SK-N-SH treated with all-trans-retinoic acid at 6 μM for 48 hours (cell line): Measurements from ENCODE around the gene REEP2.
A peak's percentile ranks its signal among the peaks of the same experiment; 100 is the strongest.

Experiments used
- ARNTL ChIP-seq: fragments of 450-650 bp; formaldehyde crosslinking; IDR thresholded peaks from 2 replicates; pipeline ENCODE4 v1.5.0; 2020; ENCODE audit warnings: low read depth, mild to moderate bottlenecking, moderate library complexity, borderline replicate concordance
- CSDC2 ChIP-seq: fragments of 250-450 bp; sonication (Bioruptor Pico); IDR thresholded peaks from 2 replicates; pipeline ENCODE4 v1.5.0; 2020; ENCODE audit warnings: mild to moderate bottlenecking, moderate library complexity
- ESRRG ChIP-seq: fragments of 250-450 bp; sonication (Bioruptor Pico); IDR thresholded peaks from 2 replicates; pipeline ENCODE4 v1.6.1; 2021; ENCODE audit warnings: mild to moderate bottlenecking
- ISL1 ChIP-seq: fragments of 250-450 bp; sonication (Bioruptor Pico); IDR thresholded peaks from 2 replicates; pipeline ENCODE4 v2.1.2; 2022; ENCODE audit warnings: mild to moderate bottlenecking, moderate library complexity
- PATZ1 ChIP-seq: fragments of 250-450 bp; sonication (Bioruptor Pico); IDR thresholded peaks from 2 replicates; pipeline ENCODE4 v1.8.0; 2020; ENCODE audit warnings: mild to moderate bottlenecking, moderate library complexity, borderline replicate concordance
- PPARA ChIP-seq: fragments of 250-450 bp; sonication (Bioruptor Pico); IDR thresholded peaks from 2 replicates; pipeline ENCODE4 v1.5.0; 2020; ENCODE audit warnings: mild to moderate bottlenecking, borderline replicate concordance
- RARB ChIP-seq: fragments of 250-450 bp; sonication (Bioruptor Pico); IDR thresholded peaks from 2 replicates; pipeline ENCODE4 v1.8.0; 2021; ENCODE audit warnings: mild to moderate bottlenecking, moderate library complexity
- TCF4 ChIP-seq: fragments of 250-450 bp; sonication (Bioruptor Pico); IDR thresholded peaks from 2 replicates; pipeline ENCODE4 v1.8.0; 2021; ENCODE audit warnings: mild to moderate bottlenecking, moderate library complexity, borderline replicate concordance
- TOX ChIP-seq: fragments of 250-450 bp; sonication (Bioruptor Pico); IDR thresholded peaks from 2 replicates; pipeline ENCODE4 v1.8.0; 2021; ENCODE audit warnings: mild to moderate bottlenecking, moderate library complexity, borderline replicate concordance
- ZC3H10 ChIP-seq: fragments of 250-450 bp; sonication (Bioruptor Pico); IDR thresholded peaks from 2 replicates; pipeline ENCODE4 v1.5.1; 2021; ENCODE audit warnings: mild to moderate bottlenecking, moderate library complexity
- ZNF565 ChIP-seq: fragments of 450-650 bp; formaldehyde crosslinking; conservative IDR thresholded peaks from 2 replicates; pipeline ENCODE4 v1.5.0; 2020; ENCODE audit warnings: low read depth, mild to moderate bottlenecking, moderate library complexity
- ZNF70 ChIP-seq: fragments of 450-650 bp; formaldehyde crosslinking; IDR thresholded peaks from 2 replicates; pipeline ENCODE4 v1.5.0; 2020; ENCODE audit warnings: mild to moderate bottlenecking, moderate library complexity
- ZNF8 ChIP-seq: fragments of 450-650 bp; formaldehyde crosslinking; IDR thresholded peaks from 2 replicates; pipeline ENCODE4 v1.5.0; 2020; ENCODE audit warnings: mild to moderate bottlenecking, moderate library complexity

DNA sequence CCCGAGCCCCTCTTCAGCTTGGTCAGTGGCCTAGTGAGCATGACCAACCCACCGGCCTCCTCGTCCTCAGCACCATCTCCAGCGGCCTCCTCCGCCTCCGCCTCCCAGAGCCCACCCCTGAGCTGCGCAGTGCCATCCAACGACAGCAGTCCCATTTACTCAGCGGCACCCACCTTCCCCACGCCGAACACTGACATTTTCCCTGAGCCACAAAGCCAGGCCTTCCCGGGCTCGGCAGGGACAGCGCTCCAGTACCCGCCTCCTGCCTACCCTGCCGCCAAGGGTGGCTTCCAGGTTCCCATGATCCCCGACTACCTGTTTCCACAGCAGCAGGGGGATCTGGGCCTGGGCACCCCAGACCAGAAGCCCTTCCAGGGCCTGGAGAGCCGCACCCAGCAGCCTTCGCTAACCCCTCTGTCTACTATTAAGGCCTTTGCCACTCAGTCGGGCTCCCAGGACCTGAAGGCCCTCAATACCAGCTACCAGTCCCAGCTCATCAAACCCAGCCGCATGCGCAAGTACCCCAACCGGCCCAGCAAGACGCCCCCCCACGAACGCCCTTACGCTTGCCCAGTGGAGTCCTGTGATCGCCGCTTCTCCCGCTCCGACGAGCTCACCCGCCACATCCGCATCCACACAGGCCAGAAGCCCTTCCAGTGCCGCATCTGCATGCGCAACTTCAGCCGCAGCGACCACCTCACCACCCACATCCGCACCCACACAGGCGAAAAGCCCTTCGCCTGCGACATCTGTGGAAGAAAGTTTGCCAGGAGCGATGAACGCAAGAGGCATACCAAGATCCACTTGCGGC lies 28.2 kb downstream of the REEP2 start:
- TF ChIP-seq ISL1 (no peak), ZNF8 (CRISPR knock-in tag) (no peak), CSDC2 (CRISPR knock-in tag) (no peak), ZC3H10 (CRISPR knock-in tag) (no peak), ZNF565 (no peak), PATZ1 (CRISPR knock-in tag) (no peak), ARNTL (CRISPR knock-in tag) (no peak), TCF4 (CRISPR knock-in tag) (no peak), TOX (CRISPR knock-in tag) (no peak), RARB (CRISPR knock-in tag) (no peak), ESRRG (CRISPR knock-in tag) (peak; percentile 53; the same call in 1 of the 2 replicates), PPARA (CRISPR knock-in tag) (no peak), ZNF70 (CRISPR knock-in tag) (no peak)
